Posterior cingulate gyrus (tissue), 11 donors: ENCODE measurements around the gene DOCK2.
"Not testable (repeated sequence)": the region's sequence is repeated elsewhere in the genome, so short reads cannot be mapped to it uniquely, and the experiment has no call there.

Experiments used
- DNase-seq, 10 donors: peaks; one replicate each; pipeline versions ENCODE4 v3.0.0 to v3.0.0-alpha.2; 2020 to 2021; ENCODE audit warnings: mixed read lengths in 3 of 10
- intact Hi-C: fragments of 100-400 bp; cut with DNase I; formaldehyde crosslinking; loops from one replicate; pipeline ENCODE4 v1.15.1; 2023

The DOCK2 gene

GRCh38 chr5:169805937-169806700, 169.0 kb downstream of the DOCK2 start:
- intact Hi-C loops, result no loop called here
- DNase-seq, result no peak

DNA sequence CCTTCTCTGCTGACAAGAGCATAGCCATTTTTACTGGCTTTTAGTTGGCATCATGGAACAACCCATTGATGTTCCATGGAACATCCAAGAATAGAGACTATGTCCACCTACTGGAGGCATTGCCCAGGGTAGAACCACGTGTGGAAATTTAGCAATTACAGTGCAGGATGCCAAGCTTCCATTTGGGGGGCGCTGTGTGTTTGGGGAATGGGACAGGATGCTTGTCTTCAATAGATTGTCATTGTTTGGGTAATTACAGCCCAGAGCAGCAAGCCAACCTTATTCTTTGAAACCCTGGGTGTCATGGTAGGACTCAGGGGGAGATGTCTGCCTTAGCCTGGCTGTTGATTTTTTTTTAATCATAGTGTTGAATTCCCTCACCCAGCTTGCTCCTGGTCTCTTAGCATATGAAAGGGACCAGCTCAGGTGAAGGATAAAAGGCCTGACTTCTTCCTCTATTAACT, 171.1 kb downstream of the DOCK2 start:
- peak in 2 of 10 donors; percentile 25 to 33 for DNase-seq
- intact Hi-C loops, result no loop called here

DNA sequence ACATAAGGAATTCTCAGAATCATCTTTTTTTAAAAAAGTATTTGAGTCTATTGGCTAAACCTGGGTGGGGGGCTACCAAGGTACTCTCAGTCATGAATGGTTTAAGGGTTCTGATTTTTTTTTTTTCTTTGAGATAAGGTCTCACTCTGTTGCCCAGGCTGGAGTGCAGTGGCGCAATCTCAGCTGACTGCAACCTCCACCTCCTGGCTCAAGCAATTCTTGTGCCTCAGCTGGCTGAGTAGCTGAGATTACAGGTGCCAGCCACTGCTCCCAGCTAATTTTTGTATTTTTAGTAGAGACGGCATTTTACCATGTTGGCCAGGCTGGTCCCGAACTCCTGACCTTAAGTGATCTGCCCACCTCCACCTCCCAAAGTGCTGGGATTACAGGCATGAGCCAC, 171.8 kb downstream of the DOCK2 start:
- DNase-seq, intact Hi-C loops: not testable (repeated sequence)

DNA sequence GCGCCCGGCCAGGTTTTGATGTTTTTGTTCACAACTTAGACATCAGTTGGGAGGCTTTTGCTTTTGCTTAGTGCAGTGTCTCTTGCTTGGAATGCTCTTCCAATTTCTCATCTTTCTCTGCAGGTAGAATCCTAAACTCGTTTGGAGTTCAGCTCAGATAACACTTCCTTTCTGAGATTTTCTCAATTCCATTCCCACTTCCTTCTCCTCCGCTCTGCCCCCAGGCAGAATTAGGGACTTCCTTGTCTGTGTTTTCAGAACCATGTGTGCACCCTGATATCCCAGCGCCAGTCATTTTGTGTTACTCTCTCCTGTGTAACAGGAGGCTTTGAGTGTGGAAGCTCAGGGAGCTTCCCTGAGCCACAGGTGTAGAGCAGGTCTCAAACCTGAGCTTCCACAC, 172.2 kb downstream of the DOCK2 start:
- DNase-seq, result no peak
- intact Hi-C loops, result no loop called here

- intact Hi-C loops, result no loop called here
Measured at GRCh38 chr5:169810524-169810923, 173.4 kb downstream of the DOCK2 start.

DNA sequence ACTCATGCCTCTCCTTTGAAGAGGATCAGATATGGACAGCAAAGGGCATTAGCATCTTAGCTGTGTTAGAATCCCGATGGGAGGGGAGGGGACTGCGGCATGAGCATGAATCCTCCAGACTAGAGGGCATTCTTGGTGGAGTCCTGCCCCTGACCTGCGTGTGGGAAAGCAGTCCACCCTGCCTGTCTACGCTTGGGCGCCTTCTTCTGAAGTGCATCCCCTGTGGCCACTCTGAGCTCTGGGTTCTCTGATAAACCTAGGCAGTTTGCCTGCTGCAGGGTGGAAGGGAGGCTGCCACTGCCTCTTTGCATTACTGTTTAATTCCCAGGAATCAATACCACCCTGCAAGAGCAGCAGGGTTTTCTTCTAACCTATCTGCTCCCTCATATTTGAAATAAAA, 173.9 kb downstream of the DOCK2 start:
- no peak for DNase-seq
- intact Hi-C loops, result no loop called here

More at GRCh38 chr5:169810524-169810923, 173.4 kb downstream of the DOCK2 start:
- no peak for DNase-seq

GRCh38 chr5:169811680-169812079, 174.6 kb downstream of the DOCK2 start:
- no peak for DNase-seq
- intact Hi-C loops, result no loop called here

DNA sequence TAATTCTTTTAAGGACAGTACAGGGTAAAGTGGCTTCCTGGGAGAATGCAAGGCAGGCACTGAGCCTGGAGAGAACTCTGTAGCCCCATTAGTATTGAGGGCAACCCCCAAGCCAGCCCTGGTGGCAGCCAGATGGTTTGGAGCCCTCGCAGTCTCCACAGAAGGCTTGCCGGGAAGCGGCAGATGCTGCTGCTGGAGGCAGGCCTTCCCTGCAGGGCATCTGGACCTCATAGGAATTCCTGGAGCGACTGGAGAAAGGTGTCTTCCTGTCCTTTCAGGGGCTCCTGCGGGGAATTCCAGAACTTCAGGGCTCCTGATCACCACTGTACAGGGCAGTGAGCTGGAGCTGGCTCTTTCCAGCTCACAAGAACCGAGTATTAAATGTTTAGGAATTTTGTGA, 175.7 kb downstream of the DOCK2 start:
- intact Hi-C loops, result no loop called here
- DNase-seq, result no peak

DNA sequence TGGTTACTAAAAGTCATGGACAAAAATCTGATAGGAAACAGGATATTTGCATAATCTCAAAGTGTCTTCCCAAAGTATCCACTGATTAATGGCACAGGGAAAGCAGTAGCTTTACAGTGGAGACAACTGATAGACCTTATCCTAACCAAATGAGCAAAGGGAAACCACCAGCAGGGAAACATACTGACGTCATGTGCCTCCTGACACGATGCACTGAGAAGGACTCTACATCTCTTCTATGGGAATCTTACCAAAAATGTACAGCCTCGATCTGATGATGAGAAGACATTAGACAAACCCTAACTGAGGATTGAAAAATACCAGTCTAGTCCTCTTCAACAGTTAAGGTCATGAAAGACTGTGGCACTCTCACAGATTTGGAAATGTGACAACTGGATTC, 177.0 kb downstream of the DOCK2 start:
- DNase-seq, result no peak
- intact Hi-C loops, result no loop called here

DNA sequence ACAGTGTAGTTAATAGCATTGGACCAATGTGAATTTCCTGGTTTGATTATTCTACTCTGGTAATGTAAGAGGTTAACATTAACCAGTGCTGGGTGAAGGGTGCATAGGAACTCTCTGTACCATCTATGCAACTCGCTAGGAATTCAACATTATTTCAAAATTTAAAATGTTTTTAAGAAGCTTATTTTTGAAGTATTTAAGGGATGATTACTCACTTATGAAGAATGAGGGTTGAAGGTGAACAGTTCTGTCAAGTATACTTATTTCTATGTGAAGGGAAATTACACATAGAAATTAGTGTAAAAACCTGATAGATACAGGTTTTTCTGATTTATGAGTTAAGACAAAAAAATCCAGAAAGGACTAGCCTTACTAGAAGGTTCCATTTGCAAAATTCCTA, 177.4 kb downstream of the DOCK2 start:
- intact Hi-C loops, result no loop called here
- DNase-seq, result no peak

DNA sequence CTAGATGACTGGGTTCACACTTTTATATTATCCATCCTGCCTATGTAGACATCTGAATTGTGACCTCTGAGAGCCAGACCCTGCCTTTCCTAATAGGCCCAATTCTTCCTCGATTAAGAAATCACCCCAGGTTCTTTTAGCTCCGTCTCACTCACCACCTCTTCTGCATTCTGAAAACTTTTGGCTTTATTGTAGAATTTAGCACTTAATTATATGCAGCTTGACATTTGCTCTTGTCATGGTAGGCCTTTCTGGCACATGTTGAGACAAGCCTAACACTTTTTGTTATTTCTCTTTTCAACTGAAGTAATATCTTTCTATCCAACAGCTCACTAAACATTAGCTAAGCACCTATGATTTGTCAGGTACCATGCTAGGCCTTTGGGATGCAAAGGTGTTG, 180.0 kb downstream of the DOCK2 start:
- DNase-seq, result no peak
- intact Hi-C loops, result no loop called here

GRCh38 chr5:169826618-169827017, 189.5 kb downstream of the DOCK2 start:
- intact Hi-C loops, result no loop called here
- no peak for DNase-seq

GRCh38 chr5:169827769-169828168, 190.7 kb downstream of the DOCK2 start:
- intact Hi-C loops, result no loop called here
- DNase-seq, result no peak

DNA sequence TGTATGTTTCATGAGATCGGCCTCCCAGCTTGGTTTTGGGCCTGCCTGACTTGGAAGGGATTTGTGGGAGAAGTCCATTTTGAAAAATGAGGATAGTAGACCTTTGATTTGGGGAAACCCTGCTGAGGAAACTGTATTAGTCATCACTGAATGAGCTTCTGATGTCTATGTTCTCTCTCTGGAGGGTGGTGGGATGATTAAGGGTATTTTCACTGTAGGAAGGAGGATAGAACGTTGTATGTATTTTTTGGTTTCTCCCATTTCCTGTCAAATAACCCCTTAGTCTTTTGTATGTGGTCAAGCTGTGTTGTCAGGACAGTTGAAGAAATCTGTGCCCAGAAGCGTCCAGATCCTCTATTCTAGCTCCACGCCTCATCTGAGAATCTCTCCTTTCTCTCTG, 191.3 kb downstream of the DOCK2 start:
- intact Hi-C loops, result no loop called here
- no peak for DNase-seq

GRCh38 chr5:169831331-169831730, 194.3 kb downstream of the DOCK2 start:
- no peak for DNase-seq

DNA sequence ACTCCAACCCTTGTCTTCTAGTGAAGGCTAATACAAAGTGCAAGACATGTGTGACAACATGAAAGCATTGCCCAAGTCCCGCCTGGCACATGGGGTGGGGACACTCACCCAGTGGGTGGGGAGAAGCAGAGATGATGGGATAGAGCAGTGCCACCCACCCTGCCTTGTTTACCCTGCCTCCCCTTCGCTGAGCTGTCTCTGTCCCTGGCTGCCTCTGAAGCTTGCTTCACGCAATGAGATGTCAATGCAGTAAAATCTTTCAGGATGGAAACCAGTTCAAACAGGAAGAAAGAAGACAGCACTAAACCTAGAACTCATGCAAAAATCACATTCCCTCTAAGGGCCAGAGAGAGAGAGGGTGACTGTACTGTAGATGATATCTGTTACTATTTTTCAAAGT, 195.2 kb downstream of the DOCK2 start:
- intact Hi-C loops, result no loop called here
- no peak for DNase-seq

More at GRCh38 chr5:169831331-169831730, 194.3 kb downstream of the DOCK2 start:
- intact Hi-C loops, result no loop called here

- intact Hi-C loops, result no loop called here
- no peak for DNase-seq
Measured at GRCh38 chr5:169832845-169833244, 195.8 kb downstream of the DOCK2 start.

GRCh38 chr5:169833681-169834292, 196.7 kb downstream of the DOCK2 start:
- intact Hi-C loops, DNase-seq: not testable (repeated sequence)

DNA sequence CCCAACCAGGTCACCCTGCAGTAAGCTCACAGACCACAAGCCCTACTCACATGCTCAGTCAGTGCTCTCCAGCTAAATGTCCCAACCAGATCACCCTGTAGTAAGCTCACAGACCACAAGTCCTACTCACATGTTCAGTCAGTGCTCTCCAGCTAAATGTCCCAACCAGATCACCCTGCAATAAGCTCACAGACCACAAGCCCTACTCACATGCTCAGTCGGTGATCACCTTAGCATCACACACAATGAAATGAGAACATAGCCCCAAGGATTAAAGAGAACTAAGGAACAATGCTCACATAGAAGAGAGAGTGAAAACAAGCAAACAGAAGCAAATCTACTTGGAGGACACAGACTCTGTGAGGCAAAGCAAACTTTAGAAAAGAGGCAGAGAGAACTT, 197.5 kb downstream of the DOCK2 start:
- intact Hi-C loops, DNase-seq: not testable (repeated sequence)

GRCh38 chr5:169836835-169837536, 199.9 kb downstream of the DOCK2 start:
- DNase-seq, result no peak
- intact Hi-C loops, result no loop called here

- no peak for DNase-seq
- intact Hi-C loops, result no loop called here
Measured at GRCh38 chr5:169837686-169838085, 200.6 kb downstream of the DOCK2 start.

DNA sequence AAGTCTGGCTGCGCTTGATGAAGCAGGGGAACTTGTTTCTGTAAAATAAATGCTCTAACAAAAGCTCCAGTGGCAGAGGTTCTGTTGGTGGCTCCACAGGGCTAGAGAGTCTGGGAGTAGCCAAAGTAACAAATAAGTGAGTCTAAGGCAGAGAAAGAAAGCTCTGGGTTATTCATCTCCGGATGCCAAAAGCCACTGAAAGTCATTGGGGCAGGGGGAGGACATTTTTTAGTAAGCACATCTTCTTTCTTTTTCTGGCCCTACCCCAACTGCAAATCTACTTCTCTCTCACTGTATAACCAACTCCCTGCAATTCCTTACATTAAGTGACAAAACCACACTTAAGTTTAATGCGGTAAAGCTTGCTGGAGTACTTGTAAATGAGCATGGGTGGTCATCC, 201.6 kb downstream of the DOCK2 start:
- DNase-seq, result no peak
- intact Hi-C loops, result no loop called here
